RWPE1 (cell line): ENCODE measurements around the gene CD46.

Experiments used
- CTCF ChIA-PET: fragments of 350-600 bp; sonication (Branson Sonifier 250); formaldehyde crosslinking; extraction: SDS; loops from one replicate; lab custom pipeline; 2021; lab: Yijun Ruan, JAX
- POLR2A ChIA-PET: fragments of 400-600 bp; formaldehyde crosslinking; extraction: SDS; loops from one replicate; lab custom pipeline; 2020; ENCODE audit warnings: antibody characterized with exemption; ENCODE audit not compliant: low non-redundant PET; lab: Yijun Ruan, JAX
- DNase-seq: peaks from one replicate; pipeline ENCODE4 v3.0.0; 2012; ENCODE audit warnings: low spot score
- H3K27ac ChIP-seq: fragments of 450-650 bp; 2 replicates; pipeline ENCODE4 v1.5.1; 2017
- CTCF ChIP-seq: fragments of 450-650 bp; conservative IDR thresholded peaks from 2 replicates; pipeline ENCODE4 v1.5.1; 2017; ENCODE audit warnings: low read depth, mild to moderate bottlenecking

Gene CD46

GRCh38 chr1:207842506-207842905 lies 90.7 kb downstream of the CD46 start:
- CTCF ChIA-PET = no interaction called here
- no peak for TF ChIP-seq CTCF
- H3K27ac ChIP-seq = no peak overlapping the region
- DNase-seq = no peak
- POLR2A ChIA-PET = no interaction called here

- CTCF ChIA-PET = no interaction called here
- TF ChIP-seq CTCF = no peak
- DNase-seq = no peak
- POLR2A ChIA-PET = no interaction called here
- no peak overlapping the region for H3K27ac ChIP-seq
These were observed 92.5 kb downstream of the CD46 start for GRCh38 chr1:207844371-207844770.
